DMS79 treated with DMSO at 0.1 percent for 48 hours (cell line): ENCODE data around the gene P2RY6.

Experiments
- DNase-seq: peaks from one replicate; lab custom pipeline; 2025; lab: John Stamatoyannopoulos, UW

P2RY6 gene

GRCh38 chr11:73297231-73297590, 25.1 kb downstream of the P2RY6 start:
- no peak for DNase-seq

GRCh38 chr11:73297702-73298101, 25.6 kb downstream of the P2RY6 start:
- no peak for DNase-seq

GRCh38 chr11:73298233-73298632, 26.1 kb downstream of the P2RY6 start:
- DNase-seq: no peak

GRCh38 chr11:73299751-73300150, 27.6 kb downstream of the P2RY6 start:
- DNase-seq: no peak

- DNase-seq: no peak
Measured at GRCh38 chr11:73306069-73306841, 34.1 kb downstream of the P2RY6 start.

GRCh38 chr11:73306977-73307322, 34.8 kb downstream of the P2RY6 start:
- no peak for DNase-seq

- peak; percentile 100 for DNase-seq
Measured at GRCh38 chr11:73307323-73308002, 35.3 kb downstream of the P2RY6 start.

- DNase-seq: peak; percentile 92
Measured at GRCh38 chr11:73308003-73308960, 36.1 kb downstream of the P2RY6 start, which contains the start of gene ARHGEF17. TSS of gene ARHGEF17 (plus strand) at chr11:73308276. CDS start at chr11:73308639, 363 bp downstream.

- peak; percentile 39 for DNase-seq
Measured at GRCh38 chr11:73308961-73309919, 37.1 kb downstream of the P2RY6 start.

- no peak for DNase-seq
Measured at GRCh38 chr11:73310076-73310475, 37.9 kb downstream of the P2RY6 start.

GRCh38 chr11:73310661-73311393, 38.7 kb downstream of the P2RY6 start:
- DNase-seq: no peak

- no peak for DNase-seq
Measured at GRCh38 chr11:73311394-73311869, 39.3 kb downstream of the P2RY6 start.

GRCh38 chr11:73312036-73312435, 39.9 kb downstream of the P2RY6 start:
- DNase-seq: no peak

GRCh38 chr11:73312851-73313327, 40.8 kb downstream of the P2RY6 start:
- DNase-seq: no peak

- DNase-seq: no peak
Measured at GRCh38 chr11:73313652-73314051, 41.5 kb downstream of the P2RY6 start.

GRCh38 chr11:73314117-73314961, 42.2 kb downstream of the P2RY6 start:
- no peak for DNase-seq

GRCh38 chr11:73315293-73316020, 43.3 kb downstream of the P2RY6 start:
- no peak for DNase-seq

- no peak for DNase-seq
Measured at GRCh38 chr11:73316422-73316821, 44.3 kb downstream of the P2RY6 start.

- DNase-seq: no peak
Measured at GRCh38 chr11:73317373-73317772, 45.2 kb downstream of the P2RY6 start.
